ENCODE data around the gene SHH. TPM values are rescaled to one million over a fixed set of nuclear protein-coding genes. Genes with fewer than 3 reads are reported as not detected.
A peak's percentile ranks its signal among the peaks of the same experiment; 100 is the strongest.

SHH gene
- total and polyA plus RNA-seq, 2 of the 13 experiments (the other 11 are each of a cell fraction or from before 2014, with no cell fraction given): 1.9 to 3.4 TPM

DNA sequence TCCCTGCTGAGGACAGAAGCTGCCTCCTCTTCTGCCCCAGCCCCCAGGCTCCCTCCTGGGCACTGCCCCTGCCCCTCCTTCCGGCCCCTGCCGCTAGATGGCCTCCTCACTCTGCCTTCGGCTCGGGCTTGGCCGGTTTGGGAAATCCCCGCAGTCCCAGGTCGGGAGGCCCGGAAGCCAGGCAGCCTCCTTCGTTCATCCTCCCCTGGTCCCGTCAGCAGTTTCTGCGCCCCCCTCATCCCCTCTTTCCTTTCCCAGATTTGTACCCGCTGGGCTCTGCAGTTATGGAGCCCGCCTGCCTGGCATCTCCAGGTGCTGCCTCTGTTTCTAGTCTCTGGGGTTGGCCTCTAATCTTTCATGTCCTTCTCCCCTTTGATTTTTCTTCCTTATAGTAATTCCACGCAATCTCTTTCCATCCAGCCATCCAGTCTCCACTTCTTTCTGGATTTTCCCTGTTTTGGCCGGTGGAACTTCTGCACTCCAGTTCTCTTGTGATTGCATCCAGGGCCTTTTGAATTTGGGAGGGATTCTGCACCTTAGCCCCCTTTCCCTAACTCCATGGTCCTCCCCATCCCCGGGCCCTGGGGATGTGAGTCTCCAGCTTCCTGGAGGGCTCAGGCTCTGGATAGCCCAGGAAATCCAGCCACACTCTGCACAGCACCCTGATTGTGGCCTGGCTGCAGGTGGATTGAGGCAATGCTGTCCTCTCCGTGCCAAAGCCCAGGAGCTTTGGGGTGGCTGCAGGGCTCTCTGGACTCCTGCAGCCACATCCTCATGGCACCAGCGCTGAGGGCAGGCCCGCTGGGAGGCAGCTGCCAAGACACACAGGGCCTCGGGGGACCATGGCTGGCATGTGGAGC is 3.3 kb upstream of the SHH start (continued):
- no peak for TF ChIP-seq SKI (IDR thresholded peaks at IDR 0.05; ENCODE audit: partially characterized antibody)
- TF ChIP-seq NONO (IDR thresholded peaks at IDR 0.05): no peak
- TF ChIP-seq NONO (CRISPR knock-in tag; conservative IDR thresholded peaks at IDR 0.05): 0 out of 2 replicates have a peak, but pooled peaks have one; percentile 14
- TF ChIP-seq, protein P1, sequence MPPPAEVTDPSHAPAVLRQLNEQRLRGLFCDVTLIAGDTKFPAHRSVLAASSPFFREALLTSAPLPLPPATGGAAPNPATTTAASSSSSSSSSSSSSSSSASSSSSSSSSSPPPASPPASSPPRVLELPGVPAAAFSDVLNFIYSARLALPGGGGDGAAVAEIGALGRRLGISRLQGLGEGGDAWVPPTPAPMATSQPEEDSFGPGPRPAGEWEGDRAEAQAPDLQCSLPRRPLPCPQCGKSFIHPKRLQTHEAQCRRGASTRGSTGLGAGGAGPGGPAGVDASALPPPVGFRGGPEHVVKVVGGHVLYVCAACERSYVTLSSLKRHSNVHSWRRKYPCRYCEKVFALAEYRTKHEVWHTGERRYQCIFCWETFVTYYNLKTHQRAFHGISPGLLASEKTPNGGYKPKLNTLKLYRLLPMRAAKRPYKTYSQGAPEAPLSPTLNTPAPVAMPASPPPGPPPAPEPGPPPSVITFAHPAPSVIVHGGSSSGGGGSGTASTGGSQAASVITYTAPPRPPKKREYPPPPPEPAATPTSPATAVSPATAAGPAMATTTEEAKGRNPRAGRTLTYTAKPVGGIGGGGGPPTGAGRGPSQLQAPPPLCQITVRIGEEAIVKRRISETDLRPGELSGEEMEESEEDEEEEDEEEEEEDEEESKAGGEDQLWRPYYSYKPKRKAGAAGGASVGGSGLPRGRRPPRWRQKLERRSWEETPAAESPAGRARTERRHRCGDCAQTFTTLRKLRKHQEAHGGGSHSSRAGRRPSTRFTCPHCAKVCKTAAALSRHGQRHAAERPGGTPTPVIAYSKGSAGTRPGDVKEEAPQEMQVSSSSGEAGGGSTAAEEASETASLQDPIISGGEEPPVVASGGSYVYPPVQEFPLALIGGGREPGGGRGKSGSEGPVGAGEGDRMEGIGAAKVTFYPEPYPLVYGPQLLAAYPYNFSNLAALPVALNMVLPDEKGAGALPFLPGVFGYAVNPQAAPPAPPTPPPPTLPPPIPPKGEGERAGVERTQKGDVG (CRISPR knock-in tag; IDR thresholded peaks at IDR 0.05; ENCODE audit: borderline replicate concordance): no peak
- TF ChIP-seq EZH2 (conservative IDR thresholded peaks at IDR 0.05; ENCODE audit: low read depth, low read length): 0 out of 2 replicates have a peak, but pooled peaks have one; percentile 47
- TF ChIP-seq, protein P2, sequence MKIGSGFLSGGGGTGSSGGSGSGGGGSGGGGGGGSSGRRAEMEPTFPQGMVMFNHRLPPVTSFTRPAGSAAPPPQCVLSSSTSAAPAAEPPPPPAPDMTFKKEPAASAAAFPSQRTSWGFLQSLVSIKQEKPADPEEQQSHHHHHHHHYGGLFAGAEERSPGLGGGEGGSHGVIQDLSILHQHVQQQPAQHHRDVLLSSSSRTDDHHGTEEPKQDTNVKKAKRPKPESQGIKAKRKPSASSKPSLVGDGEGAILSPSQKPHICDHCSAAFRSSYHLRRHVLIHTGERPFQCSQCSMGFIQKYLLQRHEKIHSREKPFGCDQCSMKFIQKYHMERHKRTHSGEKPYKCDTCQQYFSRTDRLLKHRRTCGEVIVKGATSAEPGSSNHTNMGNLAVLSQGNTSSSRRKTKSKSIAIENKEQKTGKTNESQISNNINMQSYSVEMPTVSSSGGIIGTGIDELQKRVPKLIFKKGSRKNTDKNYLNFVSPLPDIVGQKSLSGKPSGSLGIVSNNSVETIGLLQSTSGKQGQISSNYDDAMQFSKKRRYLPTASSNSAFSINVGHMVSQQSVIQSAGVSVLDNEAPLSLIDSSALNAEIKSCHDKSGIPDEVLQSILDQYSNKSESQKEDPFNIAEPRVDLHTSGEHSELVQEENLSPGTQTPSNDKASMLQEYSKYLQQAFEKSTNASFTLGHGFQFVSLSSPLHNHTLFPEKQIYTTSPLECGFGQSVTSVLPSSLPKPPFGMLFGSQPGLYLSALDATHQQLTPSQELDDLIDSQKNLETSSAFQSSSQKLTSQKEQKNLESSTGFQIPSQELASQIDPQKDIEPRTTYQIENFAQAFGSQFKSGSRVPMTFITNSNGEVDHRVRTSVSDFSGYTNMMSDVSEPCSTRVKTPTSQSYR (CRISPR knock-in tag; IDR thresholded peaks at IDR 0.05; ENCODE audit: borderline replicate concordance): no peak
- TF ChIP-seq, protein P3, sequence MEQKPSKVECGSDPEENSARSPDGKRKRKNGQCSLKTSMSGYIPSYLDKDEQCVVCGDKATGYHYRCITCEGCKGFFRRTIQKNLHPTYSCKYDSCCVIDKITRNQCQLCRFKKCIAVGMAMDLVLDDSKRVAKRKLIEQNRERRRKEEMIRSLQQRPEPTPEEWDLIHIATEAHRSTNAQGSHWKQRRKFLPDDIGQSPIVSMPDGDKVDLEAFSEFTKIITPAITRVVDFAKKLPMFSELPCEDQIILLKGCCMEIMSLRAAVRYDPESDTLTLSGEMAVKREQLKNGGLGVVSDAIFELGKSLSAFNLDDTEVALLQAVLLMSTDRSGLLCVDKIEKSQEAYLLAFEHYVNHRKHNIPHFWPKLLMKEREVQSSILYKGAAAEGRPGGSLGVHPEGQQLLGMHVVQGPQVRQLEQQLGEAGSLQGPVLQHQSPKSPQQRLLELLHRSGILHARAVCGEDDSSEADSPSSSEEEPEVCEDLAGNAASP (CRISPR knock-in tag; IDR thresholded peaks at IDR 0.05; ENCODE audit: borderline replicate concordance): 0 out of 2 replicates have a peak, but pooled peaks have one; percentile 34
- TF ChIP-seq, protein P4, sequence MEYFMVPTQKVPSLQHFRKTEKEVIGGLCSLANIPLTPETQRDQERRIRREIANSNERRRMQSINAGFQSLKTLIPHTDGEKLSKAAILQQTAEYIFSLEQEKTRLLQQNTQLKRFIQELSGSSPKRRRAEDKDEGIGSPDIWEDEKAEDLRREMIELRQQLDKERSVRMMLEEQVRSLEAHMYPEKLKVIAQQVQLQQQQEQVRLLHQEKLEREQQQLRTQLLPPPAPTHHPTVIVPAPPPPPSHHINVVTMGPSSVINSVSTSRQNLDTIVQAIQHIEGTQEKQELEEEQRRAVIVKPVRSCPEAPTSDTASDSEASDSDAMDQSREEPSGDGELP (IDR thresholded peaks at IDR 0.05; ENCODE audit: borderline replicate concordance, low read depth): no peak
- TF ChIP-seq RFXANK (CRISPR knock-in tag; IDR thresholded peaks at IDR 0.05): no peak
- TF ChIP-seq, protein P5, sequence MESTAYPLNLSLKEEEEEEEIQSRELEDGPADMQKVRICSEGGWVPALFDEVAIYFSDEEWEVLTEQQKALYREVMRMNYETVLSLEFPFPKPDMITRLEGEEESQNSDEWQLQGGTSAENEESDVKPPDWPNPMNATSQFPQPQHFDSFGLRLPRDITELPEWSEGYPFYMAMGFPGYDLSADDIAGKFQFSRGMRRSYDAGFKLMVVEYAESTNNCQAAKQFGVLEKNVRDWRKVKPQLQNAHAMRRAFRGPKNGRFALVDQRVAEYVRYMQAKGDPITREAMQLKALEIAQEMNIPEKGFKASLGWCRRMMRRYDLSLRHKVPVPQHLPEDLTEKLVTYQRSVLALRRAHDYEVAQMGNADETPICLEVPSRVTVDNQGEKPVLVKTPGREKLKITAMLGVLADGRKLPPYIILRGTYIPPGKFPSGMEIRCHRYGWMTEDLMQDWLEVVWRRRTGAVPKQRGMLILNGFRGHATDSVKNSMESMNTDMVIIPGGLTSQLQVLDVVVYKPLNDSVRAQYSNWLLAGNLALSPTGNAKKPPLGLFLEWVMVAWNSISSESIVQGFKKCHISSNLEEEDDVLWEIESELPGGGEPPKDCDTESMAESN (CRISPR knock-in tag; conservative IDR thresholded peaks at IDR 0.05): no peak
- peak; percentile 89 for TF ChIP-seq HNRNPL (IDR thresholded peaks at IDR 0.05; ENCODE audit: low read depth, low read length)
- TF ChIP-seq, protein P6, sequence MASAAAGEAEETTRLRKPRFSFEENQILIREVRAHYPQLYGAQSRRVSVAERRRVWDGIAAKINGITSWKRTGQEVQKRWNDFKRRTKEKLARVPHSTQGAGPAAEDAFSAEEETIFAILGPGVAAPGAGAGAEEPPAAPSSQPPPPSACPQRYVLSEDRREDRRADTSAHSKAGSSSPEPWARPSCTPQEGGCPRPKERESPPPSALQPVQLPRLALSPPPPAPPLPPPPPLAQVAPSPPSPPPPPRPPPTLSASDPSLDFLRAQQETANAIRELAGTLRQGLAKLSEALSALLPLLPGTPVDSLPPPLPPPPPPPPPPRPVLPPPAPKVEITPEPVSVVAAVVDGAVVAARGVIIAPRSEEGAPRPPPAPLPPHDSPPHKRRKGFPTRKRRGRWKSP (CRISPR knock-in tag; IDR thresholded peaks at IDR 0.05): no peak
- 0 out of 2 replicates have a peak, but pooled peaks have one; percentile 29 for TF ChIP-seq IRF2 (CRISPR knock-in tag; IDR thresholded peaks at IDR 0.05)
- TF ChIP-seq, protein P7, sequence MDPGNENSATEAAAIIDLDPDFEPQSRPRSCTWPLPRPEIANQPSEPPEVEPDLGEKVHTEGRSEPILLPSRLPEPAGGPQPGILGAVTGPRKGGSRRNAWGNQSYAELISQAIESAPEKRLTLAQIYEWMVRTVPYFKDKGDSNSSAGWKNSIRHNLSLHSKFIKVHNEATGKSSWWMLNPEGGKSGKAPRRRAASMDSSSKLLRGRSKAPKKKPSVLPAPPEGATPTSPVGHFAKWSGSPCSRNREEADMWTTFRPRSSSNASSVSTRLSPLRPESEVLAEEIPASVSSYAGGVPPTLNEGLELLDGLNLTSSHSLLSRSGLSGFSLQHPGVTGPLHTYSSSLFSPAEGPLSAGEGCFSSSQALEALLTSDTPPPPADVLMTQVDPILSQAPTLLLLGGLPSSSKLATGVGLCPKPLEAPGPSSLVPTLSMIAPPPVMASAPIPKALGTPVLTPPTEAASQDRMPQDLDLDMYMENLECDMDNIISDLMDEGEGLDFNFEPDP (CRISPR knock-in tag; conservative IDR thresholded peaks at IDR 0.05): no peak

All from HepG2 (cell line).